ENCODE results near the gene CTDP1. TPM values are rescaled to one million over a fixed set of nuclear protein-coding genes. Genes with fewer than 3 reads are reported as not detected.
A peak's percentile ranks its signal among the peaks of the same experiment; 100 is the strongest.

Gene CTDP1
- total RNA-seq, 4 donors from 2014 or later = 20.7 to 36.2 (median 25.8) TPM

- TF ChIP-seq POLR2A (IDR thresholded peaks at IDR 0.05) = no peak
- TF ChIP-seq, protein P1, sequence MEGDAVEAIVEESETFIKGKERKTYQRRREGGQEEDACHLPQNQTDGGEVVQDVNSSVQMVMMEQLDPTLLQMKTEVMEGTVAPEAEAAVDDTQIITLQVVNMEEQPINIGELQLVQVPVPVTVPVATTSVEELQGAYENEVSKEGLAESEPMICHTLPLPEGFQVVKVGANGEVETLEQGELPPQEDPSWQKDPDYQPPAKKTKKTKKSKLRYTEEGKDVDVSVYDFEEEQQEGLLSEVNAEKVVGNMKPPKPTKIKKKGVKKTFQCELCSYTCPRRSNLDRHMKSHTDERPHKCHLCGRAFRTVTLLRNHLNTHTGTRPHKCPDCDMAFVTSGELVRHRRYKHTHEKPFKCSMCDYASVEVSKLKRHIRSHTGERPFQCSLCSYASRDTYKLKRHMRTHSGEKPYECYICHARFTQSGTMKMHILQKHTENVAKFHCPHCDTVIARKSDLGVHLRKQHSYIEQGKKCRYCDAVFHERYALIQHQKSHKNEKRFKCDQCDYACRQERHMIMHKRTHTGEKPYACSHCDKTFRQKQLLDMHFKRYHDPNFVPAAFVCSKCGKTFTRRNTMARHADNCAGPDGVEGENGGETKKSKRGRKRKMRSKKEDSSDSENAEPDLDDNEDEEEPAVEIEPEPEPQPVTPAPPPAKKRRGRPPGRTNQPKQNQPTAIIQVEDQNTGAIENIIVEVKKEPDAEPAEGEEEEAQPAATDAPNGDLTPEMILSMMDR (IDR thresholded peaks at IDR 0.05) = no peak
- Histone ChIP-seq H3K27me3 (no peaks in the 10 kb centered on the region), H3K27ac (no peak overlapping the region), H3K9me3 (no peaks in the 10 kb centered on the region), H3K36me3 (no peaks in the 10 kb centered on the region), H3K4me1 (no peaks in the 10 kb centered on the region), H3K4me3 (no peak overlapping the region)
- DNase-seq = no peak
These were observed 15.0 kb upstream of the CTDP1 start for GRCh38 chr18:79664525-79665125.

GRCh38 chr18:79668203-79668602 lies 11.4 kb upstream of the CTDP1 start:
- Histone ChIP-seq H3K4me1 (no peaks in the 10 kb centered on the region), H3K4me3 (no peak overlapping the region), H3K9me3 (no peaks in the 10 kb centered on the region), H3K36me3 (no peaks in the 10 kb centered on the region), H3K27ac (no peak overlapping the region), H3K27me3 (no peaks in the 10 kb centered on the region)
- no peak for DNase-seq
- TF ChIP-seq, protein P1 (IDR thresholded peaks at IDR 0.05) = no peak
- TF ChIP-seq POLR2A (IDR thresholded peaks at IDR 0.05) = no peak

DNA sequence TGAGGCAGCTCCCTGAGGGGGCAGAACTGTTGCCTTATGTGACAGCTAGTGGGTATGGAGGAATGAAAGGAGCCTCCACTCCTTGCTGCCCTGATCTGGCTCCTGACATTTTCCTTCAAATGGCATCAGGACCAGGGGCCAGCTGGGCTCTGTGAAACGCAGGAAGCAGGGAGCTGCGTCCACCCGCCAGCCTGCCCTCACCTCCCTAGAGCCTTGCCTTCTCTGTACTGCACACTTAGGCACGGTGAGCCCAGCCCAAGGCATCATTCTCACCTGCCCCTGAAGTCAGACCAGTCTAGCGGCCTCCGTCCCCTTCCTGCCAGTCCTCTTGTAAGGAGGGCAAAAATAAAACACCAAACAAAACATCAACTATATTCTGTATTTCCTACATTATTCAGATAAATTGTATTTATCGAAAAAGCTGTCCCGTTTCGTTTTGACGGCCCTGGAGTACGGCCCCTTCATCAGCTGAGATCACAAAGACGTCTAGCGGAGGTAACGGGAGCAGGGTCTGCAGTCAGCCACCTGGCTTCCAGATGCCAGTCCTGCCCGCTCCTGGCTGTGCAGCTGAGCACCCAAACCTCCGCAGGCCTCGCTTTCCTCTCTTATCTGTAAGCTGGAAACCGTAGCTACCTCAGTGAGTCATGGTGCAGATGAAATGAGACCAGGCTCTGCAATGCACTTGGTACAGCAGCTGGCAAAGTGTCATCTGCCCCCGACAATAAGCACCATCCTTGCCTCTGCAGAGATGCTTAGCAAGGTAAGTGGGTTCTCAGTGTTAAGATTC lies 6.9 kb upstream of the CTDP1 start:
- Histone ChIP-seq H3K36me3 (no peaks in the 10 kb centered on the region), H3K4me1 (peaks cover 0 to 3% (median 0%) of the 10 kb centered on the region in 4 donors), H3K27ac (no peak overlapping the region), H3K27me3 (no peaks in the 10 kb centered on the region), H3K9me3 (no peaks in the 10 kb centered on the region), H3K4me3 (no peak overlapping the region)
- TF ChIP-seq POLR2A (IDR thresholded peaks at IDR 0.05) = no peak
- TF ChIP-seq, protein P1 (IDR thresholded peaks at IDR 0.05) = no peak
- no peak for DNase-seq

- DNase-seq = peak in 1 of 3 donors; percentile 34
- no peak overlapping the region for H3K4me3 ChIP-seq
- H3K27me3 ChIP-seq = no peaks in the 10 kb centered on the region
- no peaks in the 10 kb centered on the region for H3K9me3 ChIP-seq
- H3K36me3 ChIP-seq = no peaks in the 10 kb centered on the region
- no peak overlapping the region for H3K27ac ChIP-seq
- TF ChIP-seq POLR2A (IDR thresholded peaks at IDR 0.05) = no peak
- TF ChIP-seq, protein P1 (IDR thresholded peaks at IDR 0.05) = no peak
- peaks cover 6 to 28% (median 17%) of the 10 kb centered on the region in 4 donors for H3K4me1 ChIP-seq
These were observed 2.4 kb upstream of the CTDP1 start for GRCh38 chr18:79677221-79677620.

GRCh38 chr18:79677840-79678239 lies 1.8 kb upstream of the CTDP1 start:
- TF ChIP-seq, protein P1 (IDR thresholded peaks at IDR 0.05) = no peak
- TF ChIP-seq POLR2A (IDR thresholded peaks at IDR 0.05) = no peak
- Histone ChIP-seq H3K9me3 (no peaks in the 10 kb centered on the region), H3K4me3 (peak overlapping the region in 1 of 4 donors; percentile 87), H3K27me3 (no peaks in the 10 kb centered on the region), H3K27ac (no peak overlapping the region), H3K4me1 (peaks cover 6 to 28% (median 17%) of the 10 kb centered on the region in 4 donors), H3K36me3 (no peaks in the 10 kb centered on the region)
- no peak for DNase-seq
